Measurements from ENCODE around the gene BMP8B. TPM values are rescaled to one million over a fixed set of nuclear protein-coding genes. Genes with fewer than 3 reads are reported as not detected.

Gene BMP8B
- total and polyA plus RNA-seq, 4 donors: 0.08 to 0.19 (median 0.18) TPM

GRCh38 chr1:39822146-39822545 lies 33.5 kb upstream of the BMP8B start:
- TF ChIP-seq, protein P1, sequence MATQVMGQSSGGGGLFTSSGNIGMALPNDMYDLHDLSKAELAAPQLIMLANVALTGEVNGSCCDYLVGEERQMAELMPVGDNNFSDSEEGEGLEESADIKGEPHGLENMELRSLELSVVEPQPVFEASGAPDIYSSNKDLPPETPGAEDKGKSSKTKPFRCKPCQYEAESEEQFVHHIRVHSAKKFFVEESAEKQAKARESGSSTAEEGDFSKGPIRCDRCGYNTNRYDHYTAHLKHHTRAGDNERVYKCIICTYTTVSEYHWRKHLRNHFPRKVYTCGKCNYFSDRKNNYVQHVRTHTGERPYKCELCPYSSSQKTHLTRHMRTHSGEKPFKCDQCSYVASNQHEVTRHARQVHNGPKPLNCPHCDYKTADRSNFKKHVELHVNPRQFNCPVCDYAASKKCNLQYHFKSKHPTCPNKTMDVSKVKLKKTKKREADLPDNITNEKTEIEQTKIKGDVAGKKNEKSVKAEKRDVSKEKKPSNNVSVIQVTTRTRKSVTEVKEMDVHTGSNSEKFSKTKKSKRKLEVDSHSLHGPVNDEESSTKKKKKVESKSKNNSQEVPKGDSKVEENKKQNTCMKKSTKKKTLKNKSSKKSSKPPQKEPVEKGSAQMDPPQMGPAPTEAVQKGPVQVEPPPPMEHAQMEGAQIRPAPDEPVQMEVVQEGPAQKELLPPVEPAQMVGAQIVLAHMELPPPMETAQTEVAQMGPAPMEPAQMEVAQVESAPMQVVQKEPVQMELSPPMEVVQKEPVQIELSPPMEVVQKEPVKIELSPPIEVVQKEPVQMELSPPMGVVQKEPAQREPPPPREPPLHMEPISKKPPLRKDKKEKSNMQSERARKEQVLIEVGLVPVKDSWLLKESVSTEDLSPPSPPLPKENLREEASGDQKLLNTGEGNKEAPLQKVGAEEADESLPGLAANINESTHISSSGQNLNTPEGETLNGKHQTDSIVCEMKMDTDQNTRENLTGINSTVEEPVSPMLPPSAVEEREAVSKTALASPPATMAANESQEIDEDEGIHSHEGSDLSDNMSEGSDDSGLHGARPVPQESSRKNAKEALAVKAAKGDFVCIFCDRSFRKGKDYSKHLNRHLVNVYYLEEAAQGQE (IDR thresholded peaks at IDR 0.05): no peak
- TF ChIP-seq YY1 (IDR thresholded peaks at IDR 0.05) (no peak), ZBTB33 (IDR thresholded peaks at IDR 0.05) (no peak), HNF4G (IDR thresholded peaks at IDR 0.05) (no peak), HNF4A (conservative IDR thresholded peaks at IDR 0.05) (no peak), GABPA (IDR thresholded peaks at IDR 0.05 in 1 of 2, conservative IDR thresholded peaks at IDR 0.05 in 1 of 2) (no peak), JUND (IDR thresholded peaks at IDR 0.05) (no peak), RXRA (IDR thresholded peaks at IDR 0.05) (no peak), TAF1 (conservative IDR thresholded peaks at IDR 0.05) (no peak), FOXA1 (IDR thresholded peaks at IDR 0.05) (no peak), RAD21 (IDR thresholded peaks at IDR 0.05) (no peak), SP1 (IDR thresholded peaks at IDR 0.05) (no peak), FOXA2 (IDR thresholded peaks at IDR 0.05) (no peak), NR2F2 (IDR thresholded peaks at IDR 0.05) (no peak), EGR1 (IDR thresholded peaks at IDR 0.05; ENCODE audit: low read depth in 2 of 2) (no peak)
- TF ChIP-seq, protein P2, sequence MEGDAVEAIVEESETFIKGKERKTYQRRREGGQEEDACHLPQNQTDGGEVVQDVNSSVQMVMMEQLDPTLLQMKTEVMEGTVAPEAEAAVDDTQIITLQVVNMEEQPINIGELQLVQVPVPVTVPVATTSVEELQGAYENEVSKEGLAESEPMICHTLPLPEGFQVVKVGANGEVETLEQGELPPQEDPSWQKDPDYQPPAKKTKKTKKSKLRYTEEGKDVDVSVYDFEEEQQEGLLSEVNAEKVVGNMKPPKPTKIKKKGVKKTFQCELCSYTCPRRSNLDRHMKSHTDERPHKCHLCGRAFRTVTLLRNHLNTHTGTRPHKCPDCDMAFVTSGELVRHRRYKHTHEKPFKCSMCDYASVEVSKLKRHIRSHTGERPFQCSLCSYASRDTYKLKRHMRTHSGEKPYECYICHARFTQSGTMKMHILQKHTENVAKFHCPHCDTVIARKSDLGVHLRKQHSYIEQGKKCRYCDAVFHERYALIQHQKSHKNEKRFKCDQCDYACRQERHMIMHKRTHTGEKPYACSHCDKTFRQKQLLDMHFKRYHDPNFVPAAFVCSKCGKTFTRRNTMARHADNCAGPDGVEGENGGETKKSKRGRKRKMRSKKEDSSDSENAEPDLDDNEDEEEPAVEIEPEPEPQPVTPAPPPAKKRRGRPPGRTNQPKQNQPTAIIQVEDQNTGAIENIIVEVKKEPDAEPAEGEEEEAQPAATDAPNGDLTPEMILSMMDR (IDR thresholded peaks at IDR 0.05; ENCODE audit: low read depth, low read length, missing input control): no peak
- Histone ChIP-seq H3K27me3 (ENCODE audit: control insufficient read depth in 4 of 4, insufficient read depth in 4 of 4, low read length in 3 of 4) (no peaks in the 10 kb centered on the region), H3K36me3 (ENCODE audit: control insufficient read depth in 4 of 4, insufficient read depth in 3 of 4, low read depth in 1 of 4, low read length in 3 of 4) (no peaks in the 10 kb centered on the region), H3K27ac (ENCODE audit: low read depth in 1 of 2, low read length in 2 of 2) (no peak overlapping the region), H3K4me1 (ENCODE audit: control insufficient read depth in 4 of 4, insufficient read depth in 4 of 4, low read length in 3 of 4) (peaks cover 0 to 15% (median 6%) of the 10 kb centered on the region in 4 donors), H3K9ac (ENCODE audit: low read depth in 1 of 2, low read length in 2 of 2) (no peak overlapping the region), H3K9me3 (ENCODE audit: control insufficient read depth in 4 of 4, low read length in 3 of 4) (no peaks in the 10 kb centered on the region), H3K4me3 (ENCODE audit: low read depth in 1 of 3, low read length in 3 of 3) (no peak overlapping the region)
- no peak for DNase-seq (ENCODE audit: low spot score)
- 79% methylated on average over 5 of the region's 5 CpGs for WGBS

DNA sequence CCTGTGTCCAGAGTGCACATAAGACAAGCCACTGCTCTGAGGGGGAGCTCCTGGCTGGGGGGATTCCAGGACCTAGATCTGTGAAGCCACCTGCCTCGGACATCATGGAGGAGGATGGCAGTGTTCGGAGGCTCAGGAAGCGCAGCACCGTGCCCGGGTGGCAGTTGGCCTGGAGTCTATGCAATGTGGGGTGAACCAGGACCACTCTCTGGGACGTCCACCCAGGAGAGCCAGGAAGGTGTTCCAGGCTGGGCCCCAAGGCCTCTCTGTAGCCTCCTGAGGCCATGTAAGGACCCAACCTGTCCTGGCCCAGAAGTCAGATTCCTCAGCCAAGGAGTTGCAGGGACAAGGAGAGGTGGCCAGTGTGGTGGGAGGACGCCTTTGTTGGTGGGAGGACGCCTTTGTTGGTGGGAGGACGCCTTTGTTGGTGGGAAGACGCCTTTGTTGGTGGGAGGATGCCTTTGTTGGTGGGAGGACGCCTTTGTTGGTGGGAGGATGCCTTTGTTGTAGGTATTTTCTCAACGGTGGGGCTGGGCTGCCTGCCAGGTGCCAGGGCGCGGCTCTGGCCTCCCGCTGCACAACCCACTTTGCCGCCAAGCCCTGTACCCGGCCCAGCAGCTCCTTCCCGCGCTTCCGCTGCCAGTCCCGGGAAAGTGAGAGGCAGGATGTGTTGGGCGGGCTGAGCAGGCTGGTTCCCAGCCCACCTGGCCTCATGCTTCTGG lies 30.6 kb upstream of the BMP8B start:
- H3K27ac ChIP-seq (ENCODE audit: low read depth in 1 of 2, low read length in 2 of 2): no peak overlapping the region
- DNase-seq (ENCODE audit: low spot score): no peak
- no peak overlapping the region for H3K9ac ChIP-seq (ENCODE audit: low read depth in 1 of 2, low read length in 2 of 2)
- H3K9me3 ChIP-seq (ENCODE audit: control insufficient read depth in 4 of 4, low read length in 3 of 4): no peaks in the 10 kb centered on the region
- no peaks in the 10 kb centered on the region for H3K36me3 ChIP-seq (ENCODE audit: control insufficient read depth in 4 of 4, insufficient read depth in 3 of 4, low read depth in 1 of 4, low read length in 3 of 4)
- H3K4me1 ChIP-seq (ENCODE audit: control insufficient read depth in 4 of 4, insufficient read depth in 4 of 4, low read length in 3 of 4): peaks cover 0 to 4% (median 0%) of the 10 kb centered on the region in 4 donors
- 90% methylated on average over 22 of the region's 22 CpGs for WGBS
- no peaks in the 10 kb centered on the region for H3K27me3 ChIP-seq (ENCODE audit: control insufficient read depth in 4 of 4, insufficient read depth in 4 of 4, low read length in 3 of 4)
- H3K4me3 ChIP-seq (ENCODE audit: low read depth in 1 of 3, low read length in 3 of 3): no peak overlapping the region
- TF ChIP-seq FOXA2 (IDR thresholded peaks at IDR 0.05) (no peak), EGR1 (IDR thresholded peaks at IDR 0.05; ENCODE audit: low read depth in 2 of 2) (no peak), RAD21 (IDR thresholded peaks at IDR 0.05) (no peak), ZBTB33 (IDR thresholded peaks at IDR 0.05) (no peak), HNF4A (conservative IDR thresholded peaks at IDR 0.05) (no peak)
- TF ChIP-seq, protein P2 (IDR thresholded peaks at IDR 0.05; ENCODE audit: low read depth, low read length, missing input control): no peak

Data from liver (tissue), 9 donors.